TTC549 (cell line): ENCODE results near the gene AMH.

ENCODE experiments used
- FAIRE-seq: peaks from 2 replicates; lab custom pipeline; 2012; peaks lifted over from hg19 to GRCh38; lab: Jason Lieb, UNC

AMH gene

DNA sequence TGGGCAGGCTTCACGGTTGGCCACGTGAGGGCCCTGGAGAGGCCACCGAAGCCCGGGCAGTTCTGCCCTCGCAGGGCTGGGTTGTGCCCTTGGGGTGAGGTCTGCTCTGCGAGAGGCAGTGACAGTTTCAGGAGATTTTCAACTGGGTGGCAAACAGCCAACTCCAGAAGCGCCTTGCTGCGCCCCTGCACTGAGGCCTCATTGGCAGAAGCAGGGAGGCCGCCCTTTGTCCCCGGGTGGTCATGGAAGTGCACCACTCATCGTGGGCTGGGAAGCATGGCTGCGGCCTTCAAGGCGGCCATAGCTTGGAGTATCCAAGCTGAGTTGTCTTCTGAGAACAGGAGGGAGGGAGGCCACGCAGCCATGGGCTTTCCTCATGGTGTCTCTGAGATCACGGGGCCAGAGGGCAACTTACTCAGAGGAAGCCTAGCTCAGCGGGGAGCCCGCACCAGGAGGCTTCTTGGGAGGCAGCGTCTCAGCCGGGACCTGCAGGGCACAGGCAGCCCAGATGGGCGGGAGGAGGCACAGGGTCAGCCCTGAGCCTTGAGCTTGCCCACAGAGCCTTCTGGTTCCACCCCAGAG, 27.8 kb upstream of the AMH start:
- FAIRE-seq, result no peak

DNA sequence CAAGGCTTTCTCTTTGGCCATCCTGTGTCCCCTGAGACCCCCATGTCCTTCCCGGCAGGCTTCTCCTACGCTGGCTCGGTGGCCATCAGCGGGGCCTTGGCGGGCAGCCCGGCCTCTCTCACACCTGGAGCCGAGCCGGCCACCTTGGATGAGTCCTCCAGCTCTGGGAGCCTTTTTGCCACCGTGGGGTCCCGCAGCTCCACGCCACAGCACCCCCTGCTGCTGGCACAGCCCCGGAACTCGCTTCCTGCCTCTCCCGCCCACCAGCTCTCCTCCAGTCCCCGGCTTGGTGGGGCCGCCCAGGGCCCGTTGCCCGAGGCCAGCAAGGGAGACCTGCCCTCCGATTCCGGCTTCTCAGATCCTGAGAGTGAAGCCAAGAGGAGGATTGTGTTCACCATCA, 27.2 kb upstream of the AMH start:
- no peak for FAIRE-seq

DNA sequence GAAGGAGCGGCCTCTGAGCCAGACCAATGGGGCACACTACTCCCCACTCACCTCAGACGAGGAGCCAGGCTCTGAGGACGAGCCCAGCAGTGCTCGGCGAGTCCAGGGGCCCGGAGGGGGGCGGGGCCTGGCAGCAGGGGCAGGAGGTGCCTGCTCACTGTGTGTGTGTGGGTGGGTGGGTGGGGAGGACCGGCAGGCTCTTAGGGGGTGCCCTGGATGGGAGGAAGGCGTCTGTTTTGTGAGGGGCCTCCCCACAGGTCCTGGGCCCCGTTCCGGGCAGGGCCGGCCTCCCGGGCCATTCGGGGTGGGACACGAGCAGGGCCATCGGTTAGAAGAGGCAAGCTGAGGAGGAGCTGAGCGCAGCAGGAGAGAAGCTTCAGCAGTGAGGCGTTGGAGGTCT, 25.7 kb upstream of the AMH start:
- no peak for FAIRE-seq

DNA sequence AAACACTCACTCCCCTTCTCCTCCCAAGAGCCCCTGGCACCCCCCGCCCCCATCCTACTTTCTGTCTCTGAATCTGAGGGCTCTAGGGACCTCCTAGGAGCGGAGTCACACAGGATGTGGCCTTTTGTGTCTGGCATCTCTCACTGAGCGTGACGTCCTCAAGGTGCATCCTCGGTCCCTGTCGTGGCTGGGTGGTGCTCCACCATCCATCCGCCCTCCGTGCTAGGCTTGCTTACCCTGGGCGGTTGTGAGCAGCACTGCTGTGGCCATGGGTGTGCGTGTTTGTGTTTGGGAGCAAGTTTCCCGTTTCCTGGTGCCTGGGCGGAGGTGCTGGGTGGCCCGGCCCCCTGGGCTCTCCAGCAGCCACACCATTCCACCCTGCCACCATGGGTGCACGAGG, 25.2 kb upstream of the AMH start:
- FAIRE-seq, result no peak

DNA sequence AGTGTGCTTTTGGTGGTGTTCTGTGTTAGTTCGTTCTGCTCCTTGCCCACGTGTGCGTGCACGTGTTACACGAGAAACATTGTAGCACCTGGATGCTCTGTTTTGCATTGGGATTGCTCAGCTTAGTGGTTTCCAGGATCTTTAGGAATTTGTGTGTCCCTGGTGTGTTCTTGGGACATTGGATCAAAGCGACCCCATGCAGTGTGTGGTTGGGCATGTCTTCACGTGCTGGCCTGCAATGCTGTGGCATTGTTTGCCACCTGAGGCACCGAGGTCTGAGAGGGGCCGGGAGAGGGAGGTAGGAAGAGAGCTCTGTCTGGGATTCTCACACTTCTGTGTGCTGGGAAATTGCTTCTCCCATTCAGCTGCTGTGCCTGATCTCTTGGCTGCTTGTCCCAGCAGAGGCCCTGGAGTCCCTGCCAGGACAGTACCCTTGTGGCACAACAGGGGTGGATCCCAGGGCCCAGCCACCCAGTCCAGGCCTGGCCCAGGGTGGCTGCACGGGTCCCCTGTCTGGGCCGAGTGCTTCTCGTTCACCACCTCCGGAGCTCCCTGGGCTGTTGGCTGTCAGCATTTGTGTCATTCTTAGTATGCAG, 24.3 kb upstream of the AMH start:
- FAIRE-seq, result no peak

DNA sequence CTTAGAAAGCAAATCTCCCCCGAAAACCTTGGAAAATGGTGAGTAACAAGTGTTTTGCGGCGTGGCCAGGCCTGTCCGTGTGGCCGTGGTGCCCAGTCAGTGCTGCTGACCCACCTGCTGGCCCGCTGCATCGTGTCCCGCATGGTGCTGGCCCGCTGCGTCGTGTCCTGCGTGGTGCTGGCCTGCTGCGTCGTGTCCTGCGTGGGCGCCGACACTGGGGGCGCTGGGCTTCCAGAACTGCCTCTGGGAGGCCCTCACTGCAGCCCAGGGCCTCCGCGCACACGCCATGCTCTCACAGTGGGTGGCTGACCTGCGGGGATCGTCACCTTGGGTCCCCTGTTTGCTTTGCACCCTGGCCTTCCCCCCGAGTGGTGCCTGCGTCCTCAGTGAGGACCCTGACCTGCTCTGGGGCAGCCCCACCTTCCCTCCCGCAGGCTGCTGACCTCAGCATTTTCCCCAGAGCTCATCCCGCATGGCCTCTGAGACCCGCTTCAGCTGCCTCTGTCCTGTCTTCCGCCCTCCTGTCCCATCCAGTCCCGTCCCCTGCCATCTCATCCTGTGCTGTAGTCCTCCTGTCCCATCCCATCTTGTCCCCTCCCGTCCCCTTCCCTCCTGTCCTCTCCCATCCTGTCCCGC, 23.6 kb upstream of the AMH start:
- FAIRE-seq, result no peak

DNA sequence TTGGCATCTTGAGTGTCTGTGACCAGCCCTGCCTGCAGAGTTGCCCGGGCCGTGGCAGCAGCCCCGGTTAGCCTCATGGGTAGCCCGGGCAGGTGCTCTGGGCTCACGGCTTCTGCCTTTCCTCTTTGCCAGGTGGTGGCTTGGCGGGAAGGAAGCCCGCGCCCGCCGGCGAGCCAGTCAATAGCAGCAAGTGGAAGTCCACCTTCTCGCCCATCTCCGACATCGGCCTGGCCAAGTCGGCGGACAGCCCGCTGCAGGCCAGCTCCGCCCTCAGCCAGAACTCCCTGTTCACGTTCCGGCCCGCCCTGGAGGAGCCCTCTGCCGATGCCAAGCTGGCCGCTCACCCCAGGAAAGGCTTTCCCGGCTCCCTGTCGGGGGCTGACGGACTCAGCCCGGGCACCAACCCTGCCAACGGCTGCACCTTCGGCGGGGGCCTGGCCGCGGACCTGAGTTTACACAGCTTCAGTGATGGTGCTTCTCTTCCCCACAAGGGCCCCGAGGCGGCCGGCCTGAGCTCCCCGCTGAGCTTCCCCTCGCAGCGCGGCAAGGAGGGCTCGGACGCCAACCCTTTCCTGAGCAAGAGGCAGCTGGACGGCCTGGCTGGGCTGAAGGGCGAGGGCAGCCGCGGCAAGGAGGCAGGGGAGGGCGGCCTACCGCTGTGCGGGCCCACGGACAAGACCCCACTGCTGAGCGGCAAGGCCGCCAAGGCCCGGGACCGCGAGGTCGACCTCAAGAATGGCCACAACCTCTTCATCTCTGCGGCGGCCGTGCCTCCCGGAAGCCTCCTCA, 22.9 kb upstream of the AMH start:
- no peak for FAIRE-seq

DNA sequence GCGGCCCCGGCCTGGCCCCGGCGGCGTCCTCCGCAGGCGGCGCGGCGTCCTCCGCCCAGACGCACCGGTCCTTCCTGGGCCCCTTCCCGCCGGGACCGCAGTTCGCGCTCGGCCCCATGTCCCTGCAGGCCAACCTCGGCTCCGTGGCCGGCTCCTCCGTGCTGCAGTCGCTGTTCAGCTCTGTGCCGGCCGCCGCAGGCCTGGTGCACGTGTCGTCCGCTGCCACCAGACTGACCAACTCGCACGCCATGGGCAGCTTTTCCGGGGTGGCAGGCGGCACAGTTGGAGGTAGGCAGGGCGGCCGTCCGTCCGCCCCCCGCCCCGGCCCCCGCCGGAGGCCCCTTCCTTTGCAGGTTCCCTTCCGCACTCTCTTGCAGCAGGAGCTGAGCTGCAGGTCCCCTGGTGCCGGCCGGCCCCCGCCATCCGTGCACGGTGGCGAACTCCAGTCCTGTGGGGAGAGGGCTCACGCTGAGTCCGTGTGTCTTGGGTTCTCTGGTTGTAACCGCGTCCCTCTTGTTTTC, 22.2 kb upstream of the AMH start:
- FAIRE-seq, result no peak

DNA sequence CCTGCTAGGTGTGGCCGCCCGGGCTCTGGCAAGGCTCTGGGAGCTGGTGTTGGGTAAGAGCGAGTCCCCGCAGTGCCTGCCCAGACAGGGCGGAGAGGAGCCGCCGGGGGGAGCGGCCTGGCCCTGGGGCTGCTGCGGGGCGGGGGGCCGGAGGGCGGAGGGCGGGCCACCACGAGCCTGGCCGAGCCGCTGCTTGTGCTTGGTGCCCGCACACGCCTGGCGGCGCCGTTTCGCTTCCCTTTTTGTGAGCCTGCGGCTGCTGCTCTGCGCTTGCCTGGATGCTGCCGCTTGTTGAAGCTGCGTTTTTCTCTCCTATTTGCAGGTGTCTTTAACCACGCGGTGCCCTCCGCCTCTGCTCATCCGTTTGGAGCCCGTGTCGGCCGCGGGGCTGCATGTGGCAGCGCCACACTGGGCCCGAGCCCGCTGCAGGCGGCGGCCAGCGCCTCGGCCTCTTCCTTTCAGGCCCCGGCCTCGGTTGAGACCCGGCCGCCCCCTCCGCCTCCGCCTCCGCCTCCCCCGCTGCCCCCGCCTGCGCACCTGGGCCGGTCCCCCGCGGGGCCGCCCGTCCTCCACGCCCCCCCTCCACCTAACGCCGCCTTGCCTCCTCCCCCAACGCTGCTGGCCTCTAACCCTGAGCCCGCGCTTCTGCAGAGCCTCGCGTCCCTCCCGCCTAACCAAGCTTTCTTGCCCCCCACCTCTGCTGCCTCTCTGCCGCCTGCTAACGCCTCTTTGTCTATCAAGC, 21.5 kb upstream of the AMH start:
- no peak for FAIRE-seq

DNA sequence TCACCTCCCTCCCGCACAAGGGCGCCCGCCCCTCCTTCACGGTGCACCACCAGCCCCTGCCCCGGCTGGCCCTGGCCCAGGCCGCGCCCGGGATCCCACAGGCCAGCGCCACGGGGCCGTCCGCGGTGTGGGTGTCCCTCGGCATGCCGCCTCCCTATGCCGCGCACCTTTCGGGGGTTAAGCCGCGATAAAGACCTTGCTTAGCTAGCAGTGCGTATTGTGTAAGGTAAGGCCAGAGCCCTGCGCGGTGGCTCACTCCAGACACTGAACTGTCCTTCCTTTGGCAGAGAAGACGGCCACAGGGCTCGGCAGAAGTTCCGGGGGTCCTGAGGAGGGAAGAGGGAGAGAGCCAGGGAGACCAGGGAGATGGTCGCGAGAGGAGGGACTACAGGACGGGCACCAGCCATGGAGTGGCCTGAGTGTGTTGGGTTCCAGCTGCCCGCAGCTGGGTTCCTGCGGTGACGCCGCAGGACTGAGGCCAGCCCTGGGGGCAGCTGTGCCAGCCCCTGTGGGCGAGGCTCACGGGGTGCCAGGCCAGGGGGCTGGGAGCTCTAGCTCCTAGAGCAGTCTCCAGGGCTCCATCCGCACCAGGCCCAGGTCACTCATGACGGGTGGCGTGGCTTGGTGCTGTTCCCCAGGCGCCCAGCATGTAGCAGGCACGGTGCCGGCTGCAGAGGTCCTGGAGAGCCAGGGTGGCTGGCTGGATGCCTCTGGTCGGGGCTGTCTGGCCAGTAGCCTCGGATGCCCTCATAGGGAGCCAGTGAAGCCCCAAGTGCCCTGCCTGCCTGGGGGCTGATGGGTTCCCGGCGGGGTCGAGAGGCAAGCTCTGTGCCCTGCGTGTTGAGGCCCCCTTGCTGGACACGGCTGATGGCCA, 20.7 kb upstream of the AMH start:
- no peak for FAIRE-seq

DNA sequence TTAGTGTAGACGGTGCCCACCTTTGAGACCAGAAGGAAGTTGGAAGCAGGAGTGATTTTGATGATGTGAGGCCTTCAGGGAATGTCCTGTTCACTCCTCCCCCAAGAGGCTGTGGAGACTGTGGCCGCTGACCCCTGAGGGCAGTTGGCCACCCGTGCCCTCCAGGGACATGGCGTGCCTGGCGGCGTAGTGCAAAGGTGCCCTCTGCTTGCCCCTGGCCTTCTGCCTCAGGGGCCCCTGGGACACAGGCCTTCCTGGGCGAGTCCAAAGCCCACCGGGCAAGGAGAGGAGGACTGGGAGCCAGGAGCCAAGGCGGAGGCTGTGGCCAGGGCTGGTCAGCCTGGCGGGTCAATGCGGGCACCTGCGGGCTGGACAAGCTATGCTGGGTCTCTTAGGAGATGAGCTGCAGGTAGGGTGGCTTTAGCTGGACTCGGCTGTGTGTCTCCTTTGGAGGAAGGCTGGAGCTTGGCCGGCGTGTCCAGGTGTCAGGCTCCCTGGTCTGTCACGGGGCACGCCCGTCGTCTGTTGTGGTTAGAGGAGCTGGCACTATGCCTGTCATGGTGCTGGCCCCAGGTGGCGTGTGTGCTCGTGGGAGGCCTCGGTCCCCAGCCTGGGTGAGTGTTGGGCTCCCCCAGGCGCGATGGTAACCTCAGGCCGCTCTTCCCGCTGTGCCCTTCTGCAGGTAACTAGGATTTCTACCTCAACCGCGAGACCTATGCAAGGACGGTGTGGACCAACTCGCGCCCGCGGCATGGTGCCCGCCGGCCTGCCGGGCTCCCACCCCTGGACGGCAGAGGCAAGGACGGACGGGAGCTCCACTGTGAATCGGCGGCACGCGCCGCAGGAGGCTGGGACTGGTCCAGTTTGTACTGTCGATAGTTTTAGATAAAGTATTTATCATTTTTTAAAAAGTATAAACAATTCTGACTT, 19.8 kb upstream of the AMH start:
- no peak for FAIRE-seq

DNA sequence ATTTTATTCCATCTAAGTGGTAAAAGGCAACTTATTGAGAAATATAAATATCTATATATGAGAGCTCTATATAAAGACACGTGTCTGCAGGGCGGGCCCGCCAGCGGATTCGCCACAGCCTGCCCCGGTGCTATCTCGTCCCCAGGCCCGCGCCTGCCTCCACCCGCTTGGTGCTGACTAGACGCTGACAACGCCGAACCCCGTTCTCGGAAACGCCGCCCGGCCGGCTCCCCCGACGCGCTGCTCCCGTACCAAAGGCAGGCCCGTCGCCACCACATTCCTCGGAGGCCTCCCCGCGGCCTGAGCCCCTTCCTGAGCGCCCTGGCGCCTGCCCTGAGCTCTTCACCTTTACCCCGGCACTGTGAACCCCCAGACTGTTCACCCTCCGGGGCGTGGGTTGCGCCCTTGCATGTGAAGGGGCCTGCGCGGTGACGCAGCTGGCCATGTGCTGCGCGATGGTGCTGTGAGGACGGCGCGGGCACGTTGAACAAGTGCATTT, 19.0 kb upstream of the AMH start:
- no peak for FAIRE-seq

DNA sequence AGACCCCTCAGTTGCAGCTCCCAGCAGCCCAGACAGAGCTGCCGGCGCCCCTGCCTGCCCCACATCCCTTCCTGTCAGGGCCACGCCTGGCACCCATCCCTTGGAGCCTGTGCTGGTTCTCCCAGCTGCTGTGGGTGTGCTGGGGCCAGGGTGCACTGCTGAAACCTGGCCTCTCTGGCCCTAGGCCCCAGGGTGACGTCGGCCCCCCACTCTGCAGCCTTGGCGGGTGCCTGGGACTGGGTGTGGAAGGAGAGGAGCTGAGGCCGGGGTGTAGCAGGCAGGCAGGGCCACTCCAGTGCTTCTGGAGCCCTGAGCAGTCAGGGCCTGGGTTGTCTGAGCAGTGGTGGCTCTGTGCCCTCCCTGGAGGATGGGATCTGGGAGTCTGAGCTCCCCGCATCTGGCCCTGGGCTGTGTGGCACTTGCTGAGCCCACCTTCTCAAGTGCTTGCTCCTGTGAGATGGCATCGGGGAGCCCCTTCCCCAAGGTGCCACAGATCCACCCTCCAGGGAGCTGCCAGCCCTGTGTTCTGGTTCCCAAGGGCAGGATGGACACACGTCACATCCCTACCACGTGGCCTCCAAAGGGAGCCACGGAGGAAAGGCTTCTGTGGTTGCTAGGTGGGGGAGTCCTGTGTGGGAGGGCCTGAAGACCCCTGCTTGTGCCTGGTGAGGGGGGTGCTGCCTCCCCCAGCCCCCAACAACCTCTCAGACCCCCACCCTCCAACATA, 18.2 kb upstream of the AMH start:
- no peak for FAIRE-seq

DNA sequence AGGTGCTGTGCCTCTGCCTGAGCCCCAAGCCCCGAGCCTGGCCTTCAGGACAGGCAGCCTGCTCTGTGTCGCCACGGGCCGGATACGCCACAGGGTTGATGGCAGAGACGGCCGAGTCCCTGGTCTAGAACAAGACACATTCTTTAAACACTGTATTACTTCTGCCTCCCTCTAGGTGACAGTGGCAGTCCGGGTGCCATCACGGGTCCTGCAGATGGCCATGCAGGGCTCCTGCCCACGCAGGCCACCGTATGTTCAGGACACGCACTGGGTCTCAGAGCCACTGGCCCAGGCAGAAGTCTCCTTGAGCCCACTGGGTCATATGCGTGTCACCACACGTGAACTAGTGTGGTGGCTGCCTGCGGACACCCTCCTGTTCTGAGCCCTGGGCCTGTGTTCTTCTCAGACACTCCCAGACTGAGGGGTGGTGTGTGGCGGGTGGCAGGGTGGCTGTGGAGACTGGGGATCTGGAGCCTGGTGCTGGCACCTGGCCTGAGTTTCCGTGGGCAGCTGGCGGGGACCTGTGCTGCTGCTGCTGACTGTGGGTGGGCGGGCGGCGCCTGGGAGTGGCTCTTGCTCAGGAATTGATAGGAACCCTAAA, 17.4 kb upstream of the AMH start:
- no peak for FAIRE-seq

DNA sequence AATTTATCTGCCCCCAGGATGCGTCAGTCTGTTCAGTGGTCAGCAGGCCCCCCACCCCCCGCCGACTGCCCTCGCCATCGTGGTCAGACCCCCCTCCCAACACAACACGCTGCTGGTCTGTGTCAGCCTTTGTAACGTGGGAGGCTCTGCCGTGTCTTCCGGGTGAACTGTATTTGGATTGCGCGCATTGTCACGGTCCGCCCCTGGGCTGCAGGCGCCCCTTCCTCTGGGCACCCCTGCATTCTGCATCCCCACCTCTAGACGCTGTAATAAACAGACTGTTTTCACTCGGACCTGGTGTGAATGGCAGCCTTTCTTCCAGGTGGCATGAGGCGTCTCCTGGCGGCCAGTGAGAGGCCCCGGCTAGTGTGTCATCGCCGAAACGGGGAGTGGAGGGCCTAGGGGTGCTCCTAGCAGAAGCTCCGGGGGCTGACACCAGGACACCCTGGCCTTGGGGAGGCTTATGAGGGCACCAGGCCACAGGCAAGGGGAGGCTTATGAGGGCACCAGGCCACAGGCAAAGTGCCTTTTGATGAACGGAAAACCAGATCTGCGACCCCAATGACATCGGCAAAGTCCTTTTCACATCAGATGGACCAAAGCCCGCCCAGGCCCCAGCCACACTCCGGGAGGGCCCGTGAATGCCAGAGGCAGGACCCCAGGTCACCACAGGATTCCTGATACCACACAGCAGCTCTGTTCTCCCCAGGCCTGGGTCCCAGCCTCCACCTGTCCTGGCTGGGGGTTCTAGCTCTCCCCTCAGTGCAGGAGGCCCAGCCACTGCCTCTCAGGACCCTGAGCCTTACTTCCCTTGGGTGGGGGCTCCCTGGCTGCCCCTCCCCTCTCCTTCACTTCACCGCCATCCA, 16.6 kb upstream of the AMH start:
- FAIRE-seq, result no peak

DNA sequence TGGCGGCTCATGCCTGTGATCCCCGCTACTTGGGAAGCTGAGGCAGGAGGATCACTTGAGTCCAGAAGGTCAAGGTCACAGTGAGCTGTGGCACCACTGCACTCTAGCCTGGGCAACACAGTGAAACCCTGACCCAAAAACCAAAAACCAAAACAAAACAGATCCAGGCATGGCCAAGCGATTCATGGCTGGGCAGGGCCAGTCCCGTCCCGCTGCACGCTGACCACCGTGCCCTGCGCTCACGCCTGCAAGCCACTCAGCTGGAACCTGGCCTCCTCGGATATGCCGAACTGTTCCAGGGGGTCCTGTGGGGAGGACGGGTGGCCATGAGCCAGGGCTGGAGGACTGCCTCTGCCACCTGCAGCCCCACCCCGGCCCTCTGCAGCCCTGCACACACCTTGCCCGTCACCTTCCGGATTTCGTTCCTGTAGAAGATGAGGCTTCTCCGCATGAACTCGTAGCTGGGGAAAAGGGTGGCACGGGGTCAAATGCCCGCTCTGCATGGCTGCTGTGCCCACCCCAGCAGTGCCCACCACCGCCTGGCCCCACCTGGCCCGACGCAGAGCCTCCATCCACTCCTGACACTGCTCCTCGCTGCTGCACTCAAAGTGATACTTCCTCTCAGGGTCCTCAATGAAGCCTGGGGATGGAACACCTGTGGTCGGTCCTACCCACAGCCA, 15.4 kb upstream of the AMH start:
- FAIRE-seq, result no peak

DNA sequence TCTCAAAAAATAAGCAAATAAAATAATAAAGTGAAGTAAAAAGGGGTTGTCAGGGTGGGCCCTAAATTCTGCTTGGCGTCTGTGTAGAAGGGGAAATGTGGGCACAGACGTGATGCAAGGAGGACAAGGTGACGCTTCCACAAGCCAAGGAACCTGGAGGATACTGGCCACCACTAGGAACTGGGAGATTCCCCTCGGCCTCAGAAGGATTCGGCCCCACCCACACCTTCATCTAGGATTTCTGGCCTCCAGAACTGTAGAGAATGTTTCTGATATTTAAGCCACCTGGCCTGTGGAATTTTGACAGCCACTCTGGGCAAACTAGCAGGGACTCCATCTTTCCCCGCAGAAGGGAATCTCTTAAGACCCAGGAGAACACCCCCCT, 14.1 kb upstream of the AMH start:
- no peak for FAIRE-seq
